GM10248 (cell line): ENCODE measurements around the gene MTHFS.

ENCODE experiments used
- CTCF ChIA-PET: fragments of 300-600 bp; sonication (Branson Sonifier 250); formaldehyde crosslinking; extraction: SDS; loops from one replicate; lab custom pipeline; 2021; ENCODE audit warnings: antibody characterized with exemption; lab: Yijun Ruan, JAX
- POLR2A ChIA-PET: fragments of 350-650 bp; sonication (Branson Sonifier 250); formaldehyde crosslinking; extraction: SDS; loops from one replicate; lab custom pipeline; 2020; ENCODE audit warnings: antibody characterized with exemption; lab: Yijun Ruan, JAX
- DNase-seq: peaks from one replicate; pipeline ENCODE4 v3.0.0; 2012; ENCODE audit errors: extremely low spot score
- CTCF ChIP-seq: IDR thresholded peaks from 2 replicates; pipeline ENCODE4 v1.5.1; 2012; ENCODE audit warnings: mild to moderate bottlenecking, low read depth; ENCODE audit errors: extremely low read depth, missing control alignments, control extremely low read depth

The MTHFS gene

GRCh38 chr15:79815468-79815867 lies 81.3 kb downstream of the MTHFS start:
- DNase-seq, result no peak
- CTCF ChIA-PET, result no interaction called here
- no peak for TF ChIP-seq CTCF
- POLR2A ChIA-PET, result no interaction called here

GRCh38 chr15:79812541-79812940 lies 84.3 kb downstream of the MTHFS start:
- CTCF ChIA-PET, result interaction anchor here (1.3 kb wide), 1 partner anchor 42 kb away, joined by 4 read pairs; no protein-coding TSS in a partner anchor

GRCh38 chr15:79811406-79812405 lies 85.1 kb downstream of the MTHFS start:
- no peak for DNase-seq
- CTCF ChIA-PET, result interaction anchor here (1.3 to 2.8 kb wide), 2 partner anchors 14 to 42 kb away, joined by 4 to 8 read pairs; no protein-coding TSS in a partner anchor

More at GRCh38 chr15:79812541-79812940, 84.3 kb downstream of the MTHFS start:
- no peak for DNase-seq
- no peak for TF ChIP-seq CTCF
- POLR2A ChIA-PET, result no interaction called here

GRCh38 chr15:79804838-79805237 lies 92.0 kb downstream of the MTHFS start:
- no peak for TF ChIP-seq CTCF
- CTCF ChIA-PET, result no interaction called here
- no peak for DNase-seq
- POLR2A ChIA-PET, result no interaction called here

More at GRCh38 chr15:79811406-79812405, 85.1 kb downstream of the MTHFS start:
- POLR2A ChIA-PET, result no interaction called here
- TF ChIP-seq CTCF, result no peak

GRCh38 chr15:79798311-79798710 lies 98.5 kb downstream of the MTHFS start:
- ChIA-PET POLR2A (no interaction called here), CTCF (interaction anchor here (2.3 kb wide), 1 partner anchor 12 kb away, joined by 8 read pairs; no protein-coding TSS in a partner anchor)
- TF ChIP-seq CTCF, result no peak
- no peak for DNase-seq
